HG03025 (cell line): ENCODE results near the gene KLHL34.

ENCODE experiments used
- ATAC-seq: cut with Tn5 transposase; IDR thresholded peaks from one replicate; pipeline ENCODE4 v1.9.1; 2021; ENCODE audit warnings: mild to moderate bottlenecking, moderate library complexity; ENCODE audit not compliant: unreplicated experiment, low FRiP score

The KLHL34 gene, protein sequence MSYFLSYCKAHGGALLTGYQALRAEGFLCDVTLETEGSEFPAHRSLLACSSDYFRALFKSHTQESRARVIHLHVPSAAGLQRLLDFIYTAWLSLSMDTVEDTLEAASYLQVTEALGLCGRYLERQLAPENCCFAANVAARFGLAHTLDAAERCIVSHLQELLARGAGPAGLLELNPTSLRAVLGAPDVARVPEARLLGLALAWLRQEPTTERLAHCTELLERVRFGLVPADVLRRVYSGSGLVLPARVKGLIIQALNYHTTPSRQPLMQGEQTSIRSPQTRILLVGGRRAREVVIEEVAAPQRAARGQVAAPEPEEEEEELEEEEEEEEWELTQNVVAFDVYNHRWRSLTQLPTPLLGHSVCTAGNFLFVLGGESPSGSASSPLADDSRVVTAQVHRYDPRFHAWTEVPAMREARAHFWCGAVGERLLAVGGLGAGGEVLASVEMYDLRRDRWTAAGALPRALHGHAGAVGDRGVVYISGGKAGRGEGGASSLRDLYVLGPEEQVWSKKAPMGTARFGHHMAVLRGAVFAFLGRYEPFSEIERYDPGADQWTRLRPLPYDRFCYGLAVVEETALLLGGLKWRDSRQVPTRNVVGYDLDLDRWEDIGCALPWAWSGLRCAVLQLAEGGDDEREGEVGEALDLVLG

DNA sequence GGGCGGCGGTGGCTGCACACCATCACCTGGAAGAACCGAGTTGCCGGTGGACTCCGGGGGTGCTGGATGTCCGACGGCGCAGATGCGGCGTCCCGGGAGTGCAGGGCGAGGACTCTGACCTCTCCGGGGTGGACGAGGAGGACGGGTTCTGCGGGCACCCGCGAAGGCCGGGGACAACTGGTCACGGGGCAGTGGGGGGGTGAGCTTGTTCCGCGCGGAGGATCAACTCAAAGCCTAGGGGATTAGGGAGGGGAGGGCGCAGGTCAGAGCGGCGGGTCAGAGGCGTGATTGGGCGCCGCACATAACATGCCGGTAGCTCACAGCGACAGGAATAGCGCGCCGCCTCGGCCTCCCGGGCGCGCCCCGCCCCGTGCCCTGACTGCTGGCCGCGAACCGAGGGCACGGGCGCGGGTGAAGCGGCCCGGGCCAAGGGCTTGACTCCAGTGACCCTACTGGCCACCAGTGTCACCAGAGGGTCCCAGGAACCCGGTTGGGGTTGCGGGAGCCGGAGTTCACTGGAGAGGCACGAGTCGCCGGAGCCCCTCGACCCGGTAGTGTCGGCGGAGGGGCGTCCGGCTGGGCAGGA lies at the start of gene KLHL34:
TSS of gene KLHL34 (minus strand) at position 179 of the 586 bp plus-strand sequence. CDS start 542 bp downstream, outside the sequence.
- ATAC-seq: no peak

DNA sequence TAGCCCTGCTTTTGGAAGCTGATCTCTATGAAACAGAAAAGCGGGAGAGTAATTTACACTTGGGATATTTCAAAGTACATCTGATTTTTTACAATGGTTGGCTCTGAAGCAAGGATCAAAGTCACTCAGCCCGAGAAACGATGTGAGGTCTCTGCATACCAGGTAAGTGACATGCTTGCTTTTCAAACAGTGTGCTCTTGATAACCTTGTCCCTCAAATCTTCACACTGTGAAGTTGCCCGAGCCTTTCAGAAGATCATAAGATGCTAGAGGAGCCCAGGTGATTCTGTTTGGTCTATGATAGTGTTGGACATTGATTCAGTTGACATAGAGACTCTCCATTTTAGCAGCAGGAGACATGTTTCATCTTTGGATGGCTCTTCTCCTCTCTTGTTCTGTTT lies 47.1 kb upstream of the KLHL34 start:
- ATAC-seq: no peak

DNA sequence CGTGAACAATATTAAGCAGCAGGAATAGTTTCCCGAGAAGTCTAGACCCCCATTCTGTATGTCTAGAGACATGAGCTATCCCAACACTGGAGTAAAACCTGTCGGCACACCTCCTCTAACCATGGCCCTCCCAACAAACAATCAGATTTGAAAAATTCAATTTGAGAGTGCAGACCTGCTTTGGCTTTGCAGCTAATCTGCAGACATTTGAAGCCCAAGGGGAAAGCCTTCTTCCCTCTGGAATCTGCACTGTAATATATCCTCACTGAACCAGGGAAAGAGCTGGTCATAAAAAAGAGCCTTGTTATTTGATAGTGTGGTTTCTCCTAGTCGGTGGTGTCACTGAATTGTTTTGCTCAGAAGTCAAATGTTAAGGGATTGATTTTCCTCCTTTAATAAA lies 44.6 kb upstream of the KLHL34 start:
- no peak for ATAC-seq

DNA sequence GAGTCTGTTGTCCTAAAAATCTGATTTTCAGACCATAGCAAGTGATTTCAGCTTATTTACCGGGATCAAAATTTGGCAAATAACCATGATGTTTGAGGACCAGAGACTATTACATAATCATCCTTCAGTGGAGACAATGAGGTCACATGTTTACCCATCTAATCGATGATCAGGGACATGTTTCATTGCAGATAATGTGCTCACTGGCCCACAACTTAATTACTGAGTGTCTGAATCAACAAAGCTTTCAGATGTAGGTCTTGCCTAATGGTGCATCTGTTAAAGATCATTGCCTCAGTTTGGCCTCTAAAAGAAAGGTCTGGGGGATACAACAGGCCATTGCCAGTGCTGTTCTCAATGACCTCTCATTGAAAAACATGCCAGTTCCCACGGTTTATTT lies 42.8 kb upstream of the KLHL34 start:
- no peak for ATAC-seq

DNA sequence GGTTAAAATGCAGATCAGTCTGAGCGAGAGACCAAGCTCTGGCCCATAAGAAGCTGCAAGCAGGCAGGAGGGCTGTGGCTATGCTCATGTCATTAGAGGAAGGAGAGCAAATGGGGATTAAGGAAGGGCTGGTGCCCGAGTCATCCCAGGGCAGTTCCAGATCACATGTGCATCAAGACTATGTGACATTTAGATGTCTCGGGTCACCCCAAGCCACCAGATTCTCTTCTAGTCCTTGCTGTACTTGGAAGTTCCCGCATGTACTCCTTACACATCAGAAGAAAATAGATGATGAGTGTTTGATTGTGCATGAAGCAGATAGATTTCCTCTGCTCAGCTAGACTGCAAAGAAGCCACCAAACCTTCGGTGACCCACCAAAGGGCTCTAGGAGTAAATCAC lies 42.1 kb upstream of the KLHL34 start:
- ATAC-seq: no peak

DNA sequence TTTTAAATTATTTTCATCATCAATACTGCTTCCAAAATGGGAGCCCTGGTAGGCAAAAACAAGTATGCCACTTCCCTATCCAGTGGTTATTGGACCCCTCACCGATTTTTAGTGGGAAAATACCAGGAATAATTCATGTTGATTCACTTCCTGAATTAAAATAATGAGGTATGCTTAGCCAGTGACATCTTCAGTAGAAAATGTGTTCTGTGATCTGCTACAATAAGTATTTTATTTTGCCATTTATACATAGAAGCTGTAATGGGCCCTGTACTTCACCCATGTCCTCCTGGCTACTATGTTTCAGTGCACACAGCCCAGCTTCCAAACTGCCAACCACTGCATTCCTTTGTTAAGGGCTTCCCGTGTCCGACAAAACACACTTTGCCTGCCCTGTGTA lies 41.0 kb upstream of the KLHL34 start:
- no peak for ATAC-seq

DNA sequence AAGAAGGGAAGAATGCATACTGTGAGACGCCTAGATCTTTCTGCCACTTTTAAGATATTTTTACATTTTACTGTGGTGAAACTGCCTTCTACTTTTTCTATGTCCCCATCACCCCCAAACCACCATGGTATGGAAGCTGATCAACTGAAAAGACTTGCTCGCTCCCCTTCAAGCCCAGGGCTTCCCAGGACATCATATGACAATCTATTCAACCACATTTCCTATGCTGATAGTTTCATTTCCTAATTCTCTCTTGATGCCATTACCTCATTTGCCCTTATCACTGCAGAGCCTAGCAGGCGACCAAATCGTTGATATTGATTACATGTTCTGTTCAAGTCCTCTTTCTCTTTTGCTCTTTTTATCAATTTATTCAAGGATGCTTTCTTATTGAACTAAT lies 40.1 kb upstream of the KLHL34 start:
- no peak for ATAC-seq

DNA sequence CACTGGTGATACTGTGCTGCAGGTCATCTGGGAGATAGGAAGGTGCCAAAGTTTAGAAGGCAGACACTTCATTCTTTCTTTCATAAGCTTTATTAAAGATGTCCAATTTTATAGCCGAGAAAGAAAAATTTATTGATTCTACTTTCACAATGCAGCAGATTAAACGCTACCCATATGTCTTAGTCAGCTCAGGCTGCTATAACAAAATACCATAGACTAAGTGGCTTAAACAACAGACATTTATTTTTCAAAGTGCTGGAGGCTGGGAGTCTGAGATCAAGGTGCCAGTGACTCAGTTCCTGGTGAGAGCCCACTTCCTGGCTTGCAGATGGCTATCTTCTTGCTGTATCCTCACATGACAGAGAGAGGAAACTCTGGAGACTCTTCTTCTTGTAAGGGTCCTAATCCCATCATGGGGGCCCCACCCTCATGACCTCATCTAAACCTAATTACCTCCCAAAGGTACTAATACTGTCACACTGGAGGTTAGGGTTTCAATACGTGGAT lies 33.4 kb upstream of the KLHL34 start:
- no peak for ATAC-seq

DNA sequence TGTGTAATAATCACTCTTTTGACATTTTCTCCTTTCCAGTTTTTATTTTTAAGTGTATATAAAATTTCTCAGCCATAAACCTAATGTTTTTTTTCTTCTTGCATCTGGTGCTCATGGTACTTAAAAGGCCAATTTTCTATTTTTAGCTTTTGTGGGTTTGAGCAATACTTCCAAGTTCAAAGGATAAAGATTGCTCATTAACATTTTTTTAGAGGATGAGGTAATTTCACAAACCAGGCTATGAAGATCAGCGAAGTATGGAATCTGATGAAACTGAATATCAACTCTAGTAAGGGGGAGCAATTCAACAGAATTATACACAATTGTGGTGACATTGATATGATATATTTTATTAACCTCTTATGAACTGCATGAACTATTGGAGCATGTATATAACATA lies 25.8 kb upstream of the KLHL34 start:
- no peak for ATAC-seq

DNA sequence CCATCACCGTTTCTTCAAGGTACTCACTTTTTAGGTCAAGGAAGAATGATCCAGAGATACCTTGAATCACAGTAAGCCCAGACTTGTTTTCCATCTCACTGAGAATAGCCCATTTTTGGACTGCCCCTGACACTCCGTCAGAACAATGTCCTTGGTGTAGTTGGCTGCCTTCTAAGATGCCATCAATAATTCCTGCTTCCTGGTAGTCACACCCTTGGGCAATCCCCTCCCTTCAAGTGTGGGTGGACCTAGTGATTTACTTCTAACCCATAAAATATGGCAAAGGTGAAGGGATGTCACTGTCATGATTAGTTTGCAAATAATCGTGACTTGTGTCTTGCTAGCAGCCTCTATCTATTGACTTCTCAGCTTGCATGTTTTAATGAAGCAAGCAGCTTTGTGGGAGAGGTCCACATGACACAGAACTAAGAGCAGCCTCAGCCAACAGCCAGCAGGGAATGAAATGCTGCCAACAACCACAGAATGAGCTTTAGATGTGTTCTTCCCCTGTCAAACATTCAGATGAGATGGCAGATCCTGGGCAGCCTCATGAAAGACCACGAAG lies 20.0 kb upstream of the KLHL34 start:
- no peak for ATAC-seq

DNA sequence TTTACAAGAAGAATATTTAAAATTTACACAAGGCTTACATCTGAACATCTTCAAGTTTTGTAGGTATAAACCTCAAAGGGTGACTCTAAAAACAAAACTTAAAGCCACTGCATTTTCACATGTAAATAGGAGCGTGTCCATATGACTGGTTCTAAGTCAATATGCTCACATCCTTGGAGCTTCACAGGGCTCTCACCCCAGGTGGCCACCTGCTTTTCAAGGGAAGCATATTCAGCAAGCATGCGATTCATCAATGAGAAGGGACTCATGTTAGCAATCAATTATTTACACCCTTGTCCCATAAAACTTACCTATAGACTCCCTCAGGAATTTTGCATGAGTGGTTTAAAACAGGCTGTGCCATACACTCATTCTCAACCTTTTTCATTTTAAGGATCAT lies 17.8 kb upstream of the KLHL34 start:
- ATAC-seq: no peak

DNA sequence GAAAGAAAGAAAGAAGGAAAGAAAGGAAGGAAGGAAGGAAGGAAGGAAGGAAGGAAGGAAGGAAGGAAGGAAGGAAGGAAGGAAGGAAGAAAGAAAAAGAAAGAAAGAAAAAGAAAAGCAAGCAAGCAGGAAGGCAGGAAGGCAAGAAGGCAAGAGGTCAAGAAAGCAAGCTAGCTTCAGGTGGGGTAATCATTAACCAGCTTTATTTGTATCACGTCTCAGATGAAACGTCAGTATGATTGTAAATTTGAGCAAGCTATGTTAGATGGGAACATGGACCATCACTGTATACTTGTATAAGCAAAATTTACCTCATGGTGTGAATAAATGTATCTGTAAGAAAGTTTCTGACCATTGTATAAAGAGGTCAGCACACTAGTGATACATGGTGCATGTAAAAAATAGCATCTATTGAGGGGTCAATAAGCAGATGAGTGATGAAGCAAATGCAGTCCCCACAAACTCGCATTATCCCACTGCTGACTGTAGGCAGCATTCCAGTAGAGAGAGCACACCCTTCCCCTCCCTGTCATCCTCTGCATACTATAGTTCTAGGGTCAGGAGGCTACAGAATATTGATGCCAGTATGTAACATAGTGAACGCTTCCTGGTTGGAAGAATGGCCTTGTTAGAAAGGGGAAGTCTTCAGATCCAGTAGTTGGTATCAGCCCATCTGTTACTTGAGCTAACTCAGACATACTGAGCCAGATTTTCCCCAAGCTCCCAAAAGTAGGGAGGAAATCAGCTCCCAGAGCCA lies 16.5 kb upstream of the KLHL34 start:
- ATAC-seq: no peak

DNA sequence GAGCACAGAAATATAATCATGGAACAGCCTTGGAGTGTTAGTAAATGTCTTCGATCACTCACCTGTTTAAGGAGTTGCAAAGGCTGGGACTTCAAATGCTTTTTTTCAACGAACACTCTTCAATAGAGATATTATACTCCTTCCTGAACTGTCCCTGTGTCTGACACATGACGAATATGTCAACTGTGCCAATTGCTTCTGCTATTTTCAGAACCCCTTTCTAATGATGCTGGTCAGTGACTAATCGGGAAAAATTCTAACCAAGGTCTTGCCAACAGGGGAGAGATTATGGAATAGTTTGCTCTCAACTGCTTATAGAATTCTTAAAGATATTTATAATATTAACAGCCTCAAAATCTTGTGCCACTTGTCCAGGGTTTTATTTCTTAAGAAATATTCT lies 8.5 kb upstream of the KLHL34 start:
- no peak for ATAC-seq

DNA sequence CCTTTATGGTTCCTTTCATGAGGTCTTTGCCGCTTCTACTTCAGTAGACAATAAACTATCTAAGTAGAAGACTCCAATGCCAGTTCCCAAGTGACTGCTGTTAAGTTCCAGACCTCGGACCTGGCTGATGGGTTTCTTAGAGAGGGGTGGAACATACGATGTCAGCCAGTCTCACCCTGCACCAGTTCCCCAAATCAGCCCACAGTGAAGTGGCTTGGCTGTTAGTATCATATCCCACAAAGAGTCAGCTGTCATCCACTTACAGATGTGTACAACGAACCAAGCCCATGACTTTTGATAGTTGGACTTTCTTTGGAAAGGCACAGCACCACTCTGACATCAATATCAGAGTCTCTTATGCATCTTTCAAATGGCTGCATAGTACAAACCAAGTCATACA lies 8.1 kb upstream of the KLHL34 start:
- ATAC-seq: no peak

DNA sequence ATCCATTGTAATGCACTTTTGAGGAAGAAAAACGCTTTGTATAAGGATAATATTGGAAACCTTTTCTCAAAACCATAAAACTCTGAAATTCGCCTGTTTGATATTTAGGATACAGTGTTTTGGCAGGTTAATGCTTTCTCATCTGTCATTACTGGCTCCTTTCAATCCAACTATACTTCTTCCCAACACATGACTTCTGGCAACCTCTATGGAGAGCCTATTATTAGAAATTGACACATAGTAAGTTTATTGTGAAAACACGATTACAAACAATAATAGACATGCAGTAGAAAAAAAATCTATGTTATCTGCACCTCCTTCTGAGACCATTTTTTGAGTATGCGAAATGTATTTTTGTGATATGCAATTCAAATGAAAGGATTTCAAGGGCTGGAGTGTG lies 4.6 kb upstream of the KLHL34 start:
- no peak for ATAC-seq

DNA sequence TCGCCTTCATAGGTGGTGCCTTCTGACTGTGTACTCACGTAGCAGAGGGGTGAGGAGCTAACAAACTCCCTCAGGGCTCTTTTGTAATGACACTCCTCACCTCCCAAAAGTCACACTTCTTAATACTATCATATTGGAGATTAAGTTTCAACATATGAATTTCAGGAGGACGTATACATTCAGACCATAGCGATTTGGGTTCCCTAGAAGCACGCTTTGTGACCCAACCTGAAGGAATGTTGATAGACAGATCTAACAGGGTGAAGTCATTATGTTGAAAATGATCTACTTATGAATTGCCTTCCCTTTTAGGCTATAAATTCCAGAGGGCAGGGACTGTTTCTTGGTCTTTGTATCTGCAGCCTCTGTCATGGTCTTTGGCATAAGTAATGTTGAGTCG lies 3.2 kb upstream of the KLHL34 start:
- no peak for ATAC-seq

DNA sequence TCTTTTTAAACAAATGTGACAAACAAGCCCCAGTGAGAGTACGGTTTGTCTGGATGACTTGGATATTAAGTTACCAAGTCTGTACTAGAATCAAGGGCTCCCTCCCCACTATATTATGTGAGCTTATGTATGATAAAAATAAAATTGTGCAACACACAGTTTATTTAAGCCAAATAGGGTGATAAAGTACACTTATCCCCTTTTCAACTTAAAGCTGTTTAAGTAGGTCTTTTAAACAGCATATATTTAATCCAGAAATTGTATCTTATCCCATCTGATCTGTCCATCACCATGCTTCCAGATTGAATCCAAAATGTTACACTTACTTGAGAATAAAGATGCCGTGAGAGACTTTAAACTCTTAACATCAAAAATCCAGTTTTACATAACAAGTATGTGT lies 2.0 kb upstream of the KLHL34 start:
- ATAC-seq: no peak

DNA sequence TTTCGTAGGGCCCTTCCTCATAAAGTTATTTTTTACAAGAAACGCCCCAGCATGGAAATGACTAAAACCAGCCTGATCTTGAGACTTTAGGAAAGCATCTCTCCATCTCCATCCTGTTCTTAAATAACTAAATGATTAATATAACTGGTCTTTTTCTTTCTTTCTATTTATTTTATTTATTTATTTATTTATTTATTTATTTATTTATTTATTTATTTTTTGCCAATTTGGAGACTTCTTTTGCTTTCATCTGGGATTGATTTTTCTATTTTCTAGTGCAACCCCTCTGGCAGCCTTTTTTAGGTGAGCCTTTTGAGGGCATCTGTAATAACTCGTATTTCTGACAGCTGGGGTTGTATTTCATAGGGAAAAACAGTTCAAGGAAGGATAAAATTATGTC lies 1.2 kb upstream of the KLHL34 start:
- ATAC-seq: no peak

DNA sequence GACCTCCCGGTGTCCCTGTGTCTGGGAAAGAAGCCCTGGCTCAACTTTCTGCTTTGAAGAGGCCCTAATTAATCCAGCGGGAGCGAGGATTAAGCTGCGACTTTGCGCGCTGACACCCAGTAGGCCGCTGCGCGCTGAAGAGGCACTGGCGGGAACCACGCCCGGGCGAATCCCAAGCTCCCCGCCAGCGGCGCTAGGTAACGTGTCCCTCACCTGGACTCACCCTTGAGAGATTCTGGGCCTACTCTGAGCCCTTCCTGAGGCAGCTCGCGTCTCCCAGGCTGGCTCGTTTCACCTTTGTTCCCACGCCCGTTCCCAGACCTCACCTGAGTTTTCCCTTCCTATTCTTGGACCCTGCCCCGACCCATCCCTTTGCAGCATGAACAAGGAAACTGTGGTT lies 616 bp upstream of the KLHL34 start:
- ATAC-seq: no peak

DNA sequence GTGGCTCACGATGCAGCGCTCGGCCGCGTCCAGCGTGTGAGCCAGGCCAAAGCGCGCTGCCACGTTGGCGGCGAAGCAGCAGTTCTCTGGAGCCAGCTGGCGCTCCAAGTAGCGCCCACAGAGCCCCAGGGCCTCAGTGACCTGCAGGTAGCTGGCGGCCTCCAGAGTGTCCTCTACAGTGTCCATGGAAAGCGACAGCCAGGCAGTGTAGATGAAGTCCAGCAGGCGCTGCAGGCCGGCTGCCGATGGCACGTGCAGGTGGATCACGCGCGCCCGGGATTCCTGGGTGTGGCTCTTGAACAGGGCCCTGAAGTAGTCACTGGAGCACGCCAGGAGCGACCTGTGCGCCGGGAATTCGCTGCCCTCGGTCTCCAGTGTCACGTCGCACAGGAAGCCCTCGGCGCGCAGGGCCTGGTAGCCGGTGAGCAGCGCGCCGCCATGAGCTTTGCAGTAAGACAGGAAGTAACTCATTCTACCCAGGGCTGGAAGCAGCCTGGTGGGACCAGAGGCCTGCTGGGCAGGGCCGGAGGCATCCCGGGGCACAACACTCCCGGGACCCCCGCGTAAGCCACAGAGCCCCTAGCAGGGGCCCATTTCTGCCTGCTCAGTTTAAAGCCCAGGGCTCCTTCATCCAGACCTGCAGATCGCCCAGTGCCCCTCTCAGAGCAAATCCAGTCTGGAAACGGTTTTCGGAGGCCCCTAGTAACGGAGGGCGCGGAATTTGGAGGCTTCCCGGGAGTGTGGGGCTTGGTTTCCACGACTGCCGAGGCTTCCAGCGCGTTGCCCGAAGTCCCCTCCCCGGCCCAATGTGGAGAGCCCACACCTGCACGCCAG lies 595 bp downstream of the KLHL34 start:
- no peak for ATAC-seq
